Muscle of leg (tissue), 11 donors: ENCODE measurements around the gene ARPC2. TPM values are rescaled to one million over a fixed set of nuclear protein-coding genes. Genes with fewer than 3 reads are reported as not detected.

Experiments
- DNase-seq: peaks from one replicate; pipeline ENCODE4 v3.0.0; 2013
- H3K27ac ChIP-seq: one replicate; pipeline ENCODE4 v1.5.1; 2013; ENCODE audit warnings: mild to moderate bottlenecking, low read length, control low read depth
- H3K27me3 ChIP-seq: one replicate; pipeline ENCODE4 v1.6.1; 2013; ENCODE audit warnings: low read length; ENCODE audit not compliant: control insufficient read depth, insufficient read depth
- H3K36me3 ChIP-seq: one replicate; pipeline ENCODE4 v1.6.1; 2013; ENCODE audit warnings: low read length; ENCODE audit not compliant: control insufficient read depth, insufficient read depth
- H3K4me1 ChIP-seq: one replicate; pipeline ENCODE4 v1.6.1; 2013; ENCODE audit warnings: low read length; ENCODE audit not compliant: control insufficient read depth, insufficient read depth
- H3K4me3 ChIP-seq: one replicate; pipeline ENCODE4 v1.5.1; 2013; ENCODE audit warnings: low read length, control low read depth
- H3K9me3 ChIP-seq: replicated peaks from 2 replicates; pipeline ENCODE4 v1.6.1; 2013; ENCODE audit warnings: low read depth, low read length; ENCODE audit not compliant: control insufficient read depth
- WGBS: methylation state at CpG from one replicate; pipeline ENCODE4 v1.1.5; 2013; ENCODE audit warnings: missing lambda C conversion rate; ENCODE audit not compliant: insufficient coverage; 5-methylcytosine and 5-hydroxymethylcytosine counted together
- polyA plus RNA-seq, 8 donors: library from polyadenylated mRNA; unstranded; fragments of 120-200 nt; gene quantifications; one replicate each; pipeline versions ENCODE4 v1.2.1 to v1.2.3, GENCODE V29; 2013; ENCODE audit warnings: inconsistent platforms in 1 of 8, low replicate concordance in 1 of 8; ENCODE audit not compliant: insufficient read length in 8 of 8, insufficient read depth in 1 of 8
- total RNA-seq: library from RNA; stranded (reverse); fragments of 120-200 nt; gene quantifications from one replicate; pipeline ENCODE4 v1.2.4, GENCODE V29; 2013

ARPC2 gene
- total and polyA plus RNA-seq, 9 donors: 206 to 261 (median 235) TPM

DNA sequence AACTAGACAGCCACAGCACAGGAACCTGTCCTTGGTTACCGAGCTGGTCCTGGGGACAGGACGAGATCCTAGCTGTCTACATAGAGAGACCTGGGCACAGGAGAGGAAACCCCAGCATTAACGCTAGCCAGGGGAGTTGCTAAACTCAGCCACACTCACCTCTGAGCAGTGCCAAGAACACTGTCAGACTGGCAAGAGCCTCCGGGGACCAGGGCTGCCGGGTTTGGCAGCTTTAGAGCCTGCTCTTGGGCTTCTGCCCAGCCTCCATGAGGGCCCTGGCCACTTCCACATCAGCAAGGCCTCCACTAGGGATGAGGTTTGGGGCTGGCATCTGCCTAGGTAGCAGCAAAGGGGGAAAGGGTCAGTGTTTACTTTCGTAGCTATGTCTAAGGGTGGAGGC, 68.6 kb downstream of the ARPC2 start:
- Histone ChIP-seq H3K4me3 (no peak overlapping the region), H3K27ac (peak overlapping the region; percentile 99), H3K9me3 (no peaks in the 10 kb centered on the region), H3K36me3 (peaks cover 21% of the 10 kb centered on the region), H3K4me1 (peaks cover 82% of the 10 kb centered on the region), H3K27me3 (no peaks in the 10 kb centered on the region)
- DNase-seq: peak; percentile 54
- WGBS: 56% methylated on average over 4 of the region's 6 CpGs

DNA sequence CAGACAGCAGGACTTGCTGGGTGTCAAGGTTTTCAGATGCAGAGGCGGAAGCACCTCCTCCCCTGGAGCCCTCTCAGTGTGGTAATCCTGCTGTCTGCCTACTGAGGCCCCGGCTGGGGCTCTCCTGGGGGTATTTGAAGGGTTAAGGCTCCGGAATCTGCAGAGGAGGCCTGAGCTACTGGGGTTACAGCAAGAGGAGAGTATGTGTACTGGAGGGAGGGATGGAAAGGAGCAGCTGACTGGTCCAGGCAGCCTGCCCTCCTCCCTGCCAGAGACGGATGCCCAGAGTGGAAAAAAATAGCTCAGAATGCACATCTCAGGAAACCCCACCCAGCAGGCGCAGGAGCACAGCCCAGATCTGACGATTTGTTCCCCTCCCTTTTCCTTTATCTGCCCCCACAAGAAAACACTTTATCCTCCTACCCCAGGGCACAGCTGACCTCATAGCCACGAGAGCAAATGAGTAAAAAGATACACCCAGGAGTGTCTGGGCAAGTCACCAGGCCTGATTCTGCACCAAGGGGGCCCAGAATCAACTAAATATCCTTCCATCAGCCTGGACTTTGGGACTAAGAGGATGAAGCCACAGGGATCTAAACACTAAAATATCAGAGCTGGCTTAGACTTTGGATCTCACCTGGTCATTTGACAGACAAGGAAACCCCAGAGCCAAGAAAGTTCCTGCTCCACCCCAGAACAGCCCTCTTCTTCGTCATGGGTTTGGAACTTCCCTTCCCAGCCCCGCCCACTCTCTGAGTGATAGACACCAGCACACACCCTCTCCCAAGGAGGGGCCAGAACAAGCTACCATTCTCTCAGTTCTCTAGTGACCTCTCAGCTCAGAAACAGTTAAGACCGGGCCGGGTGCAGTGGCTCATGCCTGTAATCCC, 69.8 kb downstream of the ARPC2 start:
- peak overlapping the region; percentile 99 for H3K27ac ChIP-seq
- peak; percentile 98 for DNase-seq
- peaks cover 11% of the 10 kb centered on the region for H3K36me3 ChIP-seq
- peaks cover 88% of the 10 kb centered on the region for H3K4me1 ChIP-seq
- WGBS: 11% methylated on average over 9 of the region's 11 CpGs
- no peaks in the 10 kb centered on the region for H3K9me3 ChIP-seq
- no peaks in the 10 kb centered on the region for H3K27me3 ChIP-seq
- peak overlapping the region; percentile 24 for H3K4me3 ChIP-seq

DNA sequence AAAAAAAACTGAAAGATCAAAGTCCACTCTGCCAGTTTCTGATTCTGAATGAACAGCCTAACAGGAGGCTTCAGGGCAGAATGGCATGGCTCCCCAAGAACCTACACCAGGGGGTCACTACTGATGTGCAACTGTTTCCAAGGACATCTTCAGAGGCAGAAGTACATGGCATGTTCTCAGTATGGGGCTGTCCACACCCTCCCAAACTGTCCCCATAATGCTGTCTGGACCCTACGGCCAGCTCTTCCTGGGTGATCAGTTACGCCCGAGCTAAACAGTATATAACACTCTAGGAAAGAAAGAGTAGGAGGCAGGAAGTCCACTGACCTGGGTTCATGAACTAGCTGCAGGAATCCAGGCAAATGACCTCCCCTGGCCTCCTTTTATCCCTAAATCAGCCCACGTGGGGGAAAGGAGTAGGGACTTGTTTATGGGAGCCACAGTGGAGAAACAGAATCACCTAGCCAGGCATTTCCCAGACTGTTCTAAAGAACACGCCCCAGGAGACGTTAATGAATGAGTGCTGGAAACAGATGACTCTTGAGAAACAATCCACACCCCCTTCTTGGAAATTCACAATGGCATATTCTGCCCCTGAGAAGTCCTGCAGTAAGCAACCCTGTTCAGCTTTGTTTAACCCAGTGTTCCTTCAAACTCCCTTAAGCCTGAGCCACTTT, 72.8 kb downstream of the ARPC2 start:
- Histone ChIP-seq H3K27me3 (no peaks in the 10 kb centered on the region), H3K27ac (peak overlapping the region; percentile 95), H3K9me3 (no peaks in the 10 kb centered on the region), H3K4me1 (peaks cover 65% of the 10 kb centered on the region), H3K36me3 (peaks cover 3% of the 10 kb centered on the region), H3K4me3 (no peak overlapping the region)
- peak; percentile 49 for DNase-seq
- no CpG with 5 or more reads among the region's 6 CpGs for WGBS

DNA sequence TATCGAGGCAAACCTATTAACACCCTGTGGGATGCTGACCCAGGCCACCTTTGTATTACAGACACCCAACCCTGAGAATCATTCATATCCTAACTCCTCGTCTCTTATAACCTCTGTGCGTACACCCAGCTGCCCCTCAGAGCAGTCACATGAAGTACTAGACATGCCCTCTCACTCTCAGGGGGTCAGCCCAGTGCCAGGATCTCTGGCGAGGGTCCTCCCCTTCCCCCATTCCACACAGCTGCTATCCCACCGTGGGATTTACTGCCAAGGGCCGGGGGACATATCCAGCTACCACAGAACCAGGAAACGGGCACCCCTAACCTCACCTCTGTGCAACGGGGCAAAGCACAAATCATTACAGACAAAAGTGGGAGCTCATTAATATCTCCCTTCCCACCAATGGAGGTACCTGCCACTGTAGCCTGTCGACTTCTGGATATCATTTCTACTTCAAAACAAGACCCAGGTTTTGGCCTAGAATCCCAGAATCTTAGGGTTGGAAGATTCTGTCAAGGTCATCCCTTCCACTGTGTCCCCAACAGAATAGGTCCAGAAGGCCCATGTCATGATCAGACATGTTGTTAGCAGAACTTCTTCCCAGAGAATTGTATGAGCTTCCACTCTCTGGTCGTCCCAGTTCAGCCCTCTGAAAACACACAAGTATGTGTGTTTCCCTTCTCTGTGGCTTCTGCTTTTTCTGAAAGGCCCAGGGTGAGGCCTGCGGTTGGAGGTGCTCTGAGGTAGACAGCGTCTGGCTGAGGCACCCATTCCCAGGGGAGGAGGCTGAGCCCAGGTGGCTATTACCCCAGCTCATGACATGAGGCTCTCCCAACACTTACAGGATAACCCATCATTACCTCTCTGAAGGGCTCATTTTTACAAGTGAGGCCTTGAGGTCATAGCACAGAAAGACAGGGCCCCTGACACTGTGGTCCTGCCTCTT, 73.6 kb downstream of the ARPC2 start:
- H3K27ac ChIP-seq: peak overlapping the region; percentile 95
- H3K27me3 ChIP-seq: no peaks in the 10 kb centered on the region
- H3K4me3 ChIP-seq: peak overlapping the region; percentile 95
- H3K36me3 ChIP-seq: peaks cover 3% of the 10 kb centered on the region
- no peak for DNase-seq
- no peaks in the 10 kb centered on the region for H3K9me3 ChIP-seq
- H3K4me1 ChIP-seq: peaks cover 57% of the 10 kb centered on the region
- 50% methylated on average over 10 of the region's 12 CpGs for WGBS

DNA sequence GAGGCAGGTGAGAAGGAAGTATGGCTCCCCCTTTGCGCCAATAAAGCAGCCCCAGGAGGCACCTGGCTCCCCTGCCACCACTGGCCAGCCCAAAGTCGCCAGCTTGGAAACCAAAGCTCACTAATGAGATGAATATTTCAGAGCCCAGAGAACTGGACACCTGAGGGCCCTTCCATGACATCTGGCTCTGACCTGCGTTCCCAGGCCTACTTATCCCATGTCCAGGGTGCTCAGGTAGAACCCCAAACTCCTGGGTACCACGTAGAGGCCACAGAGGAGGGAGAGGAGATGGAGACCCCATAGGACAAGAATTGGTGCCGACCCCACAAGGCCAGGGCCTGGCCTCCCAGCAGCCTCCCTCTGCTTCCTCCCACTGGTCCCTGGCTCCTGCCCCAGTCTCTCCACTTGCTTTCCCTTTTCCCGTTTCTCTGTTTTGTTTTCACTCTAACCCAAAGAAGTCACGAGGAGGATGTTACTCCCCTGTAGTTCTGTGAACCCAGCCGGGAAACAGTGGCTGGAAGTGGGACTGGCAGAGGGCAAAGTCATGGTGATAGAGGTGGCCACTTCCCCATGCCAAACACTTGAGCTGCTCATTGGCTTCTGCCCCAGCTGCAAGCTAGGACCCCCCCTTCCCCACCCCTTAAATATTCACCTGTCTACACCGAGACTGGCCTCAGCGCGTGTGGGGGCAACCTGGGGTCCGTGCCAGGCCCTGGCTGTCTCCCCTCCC, 74.5 kb downstream of the ARPC2 start:
- no peaks in the 10 kb centered on the region for H3K9me3 ChIP-seq
- H3K27ac ChIP-seq: peak overlapping the region; percentile 95
- peak overlapping the region; percentile 95 for H3K4me3 ChIP-seq
- H3K4me1 ChIP-seq: peaks cover 51% of the 10 kb centered on the region
- 37% methylated on average over 6 of the region's 12 CpGs for WGBS
- DNase-seq: peak; percentile 63
- no peaks in the 10 kb centered on the region for H3K27me3 ChIP-seq
- peaks cover 3% of the 10 kb centered on the region for H3K36me3 ChIP-seq

DNA sequence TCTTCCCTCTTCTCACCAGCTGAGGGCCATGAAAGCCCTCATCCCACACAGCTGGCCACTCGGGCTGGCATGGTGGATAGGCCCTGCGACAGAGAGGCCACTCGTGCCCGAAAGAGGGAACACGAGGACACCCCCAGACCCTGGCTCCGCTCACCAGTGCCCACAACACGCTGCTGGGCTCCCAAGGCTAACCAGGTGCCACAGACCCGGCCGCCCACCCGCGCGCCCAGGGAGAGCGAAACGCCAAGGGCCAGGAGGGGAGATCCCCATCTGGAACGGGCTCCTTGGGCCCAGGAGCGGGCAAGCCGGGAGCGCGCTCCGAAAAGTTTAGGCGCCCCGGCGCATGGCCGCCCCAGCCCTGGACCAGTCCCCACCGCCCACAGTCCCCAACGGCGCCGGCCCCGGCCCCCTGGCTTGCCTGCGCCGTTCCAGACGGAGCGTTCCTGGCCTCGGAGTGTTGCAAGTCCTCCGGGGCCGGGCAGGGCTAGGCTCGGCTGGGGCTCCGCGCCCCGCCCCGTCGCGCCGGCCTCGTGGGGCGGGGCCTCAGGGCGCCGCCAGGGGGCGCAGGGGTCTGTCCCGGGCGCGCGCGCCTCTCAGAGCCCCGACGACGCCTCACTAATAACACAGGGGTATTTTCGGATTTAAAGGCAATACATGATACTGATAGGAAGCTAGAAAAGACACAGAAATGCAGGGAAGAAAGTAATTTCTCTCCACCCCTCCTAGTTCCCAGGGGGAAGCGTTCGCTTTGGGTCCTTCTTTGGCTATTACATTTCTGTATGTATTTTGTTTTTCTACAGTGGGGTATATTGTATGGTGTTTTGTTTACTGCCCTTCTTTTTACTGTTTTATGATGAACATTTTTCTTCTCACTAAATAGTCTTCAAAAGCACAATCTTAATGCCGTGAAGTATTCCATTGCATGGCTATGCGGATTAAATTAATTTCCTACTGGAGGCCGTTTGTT, 75.3 kb downstream of the ARPC2 start, which contains the start of gene TMBIM1:
TSS of gene TMBIM1 (minus strand) at position 456 of the 967 bp plus-strand sequence. CDS start 10,362 bp downstream, outside the sequence.
- H3K27me3 ChIP-seq: no peaks in the 10 kb centered on the region
- H3K9me3 ChIP-seq: no peaks in the 10 kb centered on the region
- peak; percentile 86 for DNase-seq
- H3K27ac ChIP-seq: peak within 1 kb of the TSS; percentile 95
- peak within 1 kb of the TSS; percentile 95 for H3K4me3 ChIP-seq
- 3% methylated on average over 49 of the region's 63 CpGs for WGBS
- peaks cover 3% of the 10 kb centered on the region for H3K36me3 ChIP-seq
- peaks cover 42% of the 10 kb centered on the region for H3K4me1 ChIP-seq

DNA sequence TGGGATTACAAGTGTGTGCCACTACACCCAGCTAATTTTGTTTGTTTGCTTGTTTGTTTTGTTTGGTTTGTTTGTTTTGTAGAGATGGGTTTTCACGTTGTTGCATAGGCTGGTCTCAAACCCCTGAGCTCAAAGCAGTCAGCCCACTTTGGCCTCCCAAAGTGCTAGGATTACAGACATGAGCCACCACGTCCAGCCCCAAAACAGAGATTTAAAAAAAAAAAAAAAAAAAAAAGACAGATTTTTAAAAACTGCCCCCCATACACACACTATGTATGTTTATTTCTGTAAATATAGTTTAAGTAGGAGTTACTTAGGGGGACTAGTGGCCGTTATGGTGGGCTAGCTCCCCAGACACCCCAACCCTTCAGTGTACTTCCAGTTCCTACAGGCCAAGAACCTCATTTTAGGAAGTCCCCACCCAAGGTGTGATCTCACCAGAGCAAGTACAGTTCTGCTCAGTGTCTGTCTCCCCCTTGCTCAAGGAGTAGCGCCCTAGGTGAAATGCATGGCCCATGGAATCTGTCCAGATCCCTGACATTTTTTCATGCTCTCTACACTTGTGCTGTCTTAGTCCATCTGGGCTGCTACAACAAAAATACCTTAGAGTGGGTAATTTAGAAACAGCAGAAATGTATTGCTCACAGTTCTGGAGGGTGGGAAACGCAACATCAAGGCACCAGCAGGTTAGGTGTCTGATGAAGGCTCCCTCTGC, 76.9 kb downstream of the ARPC2 start:
- 0% methylated on average over 1 of the region's 5 CpGs for WGBS
- H3K27me3 ChIP-seq: no peaks in the 10 kb centered on the region
- DNase-seq: no peak
- H3K4me3 ChIP-seq: no peak overlapping the region
- H3K9me3 ChIP-seq: no peaks in the 10 kb centered on the region
- H3K27ac ChIP-seq: no peak overlapping the region
- peaks cover 36% of the 10 kb centered on the region for H3K4me1 ChIP-seq
- peaks cover 2% of the 10 kb centered on the region for H3K36me3 ChIP-seq

DNA sequence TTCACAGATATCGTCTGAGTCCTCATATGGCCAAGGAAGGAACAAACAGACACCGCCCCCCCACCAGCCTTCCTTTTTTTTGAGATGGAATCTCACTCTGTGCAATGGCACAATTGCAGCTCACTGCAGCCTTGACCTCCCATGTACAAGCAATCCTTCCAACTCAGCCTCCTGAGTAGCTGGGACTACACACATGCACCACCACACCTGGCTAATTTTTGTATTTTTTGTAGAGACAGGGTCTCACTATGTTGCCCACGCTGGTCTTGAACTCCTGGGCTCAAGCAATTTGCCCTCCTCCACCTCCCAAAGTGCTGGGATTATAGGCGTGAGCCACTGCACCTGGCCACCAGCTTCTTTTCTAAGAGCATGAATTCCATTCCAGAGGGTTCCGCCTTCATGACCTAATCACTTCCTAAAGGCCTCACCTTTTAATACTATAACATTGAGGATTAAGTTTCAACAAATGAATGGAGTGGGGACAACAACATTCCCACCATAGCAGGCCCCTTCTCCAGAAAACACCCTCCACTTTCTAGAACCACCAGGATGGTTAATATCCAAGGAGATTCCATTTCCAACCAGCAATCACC, 77.5 kb downstream of the ARPC2 start:
- no peak overlapping the region for H3K4me3 ChIP-seq
- H3K27me3 ChIP-seq: no peaks in the 10 kb centered on the region
- WGBS: 73% methylated on average over 4 of the region's 5 CpGs
- H3K27ac ChIP-seq: no peak overlapping the region
- H3K36me3 ChIP-seq: no peaks in the 10 kb centered on the region
- peaks cover 32% of the 10 kb centered on the region for H3K4me1 ChIP-seq
- DNase-seq: no peak
- no peaks in the 10 kb centered on the region for H3K9me3 ChIP-seq
